GM21529 (cell line): ENCODE data around the gene ZNF581.

Experiments
- ATAC-seq: cut with Tn5 transposase; IDR thresholded peaks from one replicate; pipeline ENCODE4 v1.9.1; 2021; ENCODE audit not compliant: unreplicated experiment

Gene ZNF581

GRCh38 chr19:55643003-55643886 lies at the start of gene ZNF581:
Gene ZNF581, plus strand, starts transcription at chr19:55643649. Its CDS starts 923 bp downstream, at chr19:55644572.
- peak; percentile 26 for ATAC-seq

GRCh38 chr19:55594996-55595545 lies 48.4 kb upstream of the ZNF581 start:
- no peak for ATAC-seq

GRCh38 chr19:55596304-55596703 lies 47.1 kb upstream of the ZNF581 start:
- no peak for ATAC-seq

GRCh38 chr19:55597501-55597921 lies 45.9 kb upstream of the ZNF581 start:
- no peak for ATAC-seq

- ATAC-seq = no peak
These were observed 45.4 kb upstream of the ZNF581 start for GRCh38 chr19:55598034-55598433.

GRCh38 chr19:55598719-55599467 lies 44.6 kb upstream of the ZNF581 start:
- ATAC-seq = peak; percentile 49

- peak; percentile 45 for ATAC-seq
These were observed 44.0 kb upstream of the ZNF581 start, which contains the start of gene FIZ1 for GRCh38 chr19:55599468-55599841. Gene FIZ1, minus strand, starts transcription at chr19:55599517. Its CDS starts 1,652 bp downstream, at chr19:55597865.

GRCh38 chr19:55599842-55600661 lies 43.4 kb upstream of the ZNF581 start, which contains the start of gene ZNF524:
Gene ZNF524, plus strand, starts transcription at chr19:55600288. Its CDS starts 1,825 bp downstream, at chr19:55602113.
- ATAC-seq = peak; percentile 37

- no peak for ATAC-seq
These were observed 42.8 kb upstream of the ZNF581 start for GRCh38 chr19:55600662-55601028.

- ATAC-seq = no peak
These were observed 42.4 kb upstream of the ZNF581 start for GRCh38 chr19:55601084-55601483.

GRCh38 chr19:55602104-55603001 lies 41.1 kb upstream of the ZNF581 start:
- ATAC-seq = no peak

- ATAC-seq = no peak
These were observed 40.3 kb upstream of the ZNF581 start for GRCh38 chr19:55603115-55603514.

- no peak for ATAC-seq
These were observed 39.7 kb upstream of the ZNF581 start for GRCh38 chr19:55603581-55604292.

- peak; percentile 67 for ATAC-seq
These were observed 38.2 kb upstream of the ZNF581 start for GRCh38 chr19:55605207-55605636.

GRCh38 chr19:55605637-55606470 lies 37.6 kb upstream of the ZNF581 start, which contains the start of gene ZNF865:
Gene ZNF865, plus strand, starts transcription at chr19:55605647. Its CDS starts 7,972 bp downstream, at chr19:55613619.
- peak; percentile 1 for ATAC-seq

- ATAC-seq = no peak
These were observed 37.0 kb upstream of the ZNF581 start for GRCh38 chr19:55606471-55606787.

GRCh38 chr19:55606817-55607216 lies 36.6 kb upstream of the ZNF581 start:
- ATAC-seq = no peak

GRCh38 chr19:55609326-55609725 lies 34.1 kb upstream of the ZNF581 start:
- no peak for ATAC-seq
